Measurements from ENCODE around the gene CCDC12.

The CCDC12 gene

GRCh38 chr3:46954178-46954577, 22.4 kb downstream of the CCDC12 start:
- no peak for DNase-seq

- DNase-seq: no peak
Measured at GRCh38 chr3:46953234-46954010, 23.1 kb downstream of the CCDC12 start.

- no peak for DNase-seq
Measured at GRCh38 chr3:46952813-46953212, 23.7 kb downstream of the CCDC12 start.

- DNase-seq: no peak
Measured at GRCh38 chr3:46950650-46951241, 25.8 kb downstream of the CCDC12 start.

GRCh38 chr3:46950177-46950576, 26.4 kb downstream of the CCDC12 start:
- DNase-seq: no peak

- no peak for DNase-seq
Measured at GRCh38 chr3:46948830-46949671, 27.5 kb downstream of the CCDC12 start.

- DNase-seq: no peak
Measured at GRCh38 chr3:46947981-46948791, 28.4 kb downstream of the CCDC12 start.

- DNase-seq: no peak
Measured at GRCh38 chr3:46947546-46947901, 29.0 kb downstream of the CCDC12 start.

GRCh38 chr3:46946856-46947545, 29.5 kb downstream of the CCDC12 start:
- DNase-seq: no peak

GRCh38 chr3:46946416-46946815, 30.1 kb downstream of the CCDC12 start:
- no peak for DNase-seq

- no peak for DNase-seq
Measured at GRCh38 chr3:46944191-46944590, 32.4 kb downstream of the CCDC12 start.

- no peak for DNase-seq
Measured at GRCh38 chr3:46943237-46944187, 33.0 kb downstream of the CCDC12 start.

- DNase-seq: no peak
Measured at GRCh38 chr3:46942481-46943236, 33.9 kb downstream of the CCDC12 start.

GRCh38 chr3:46942076-46942475, 34.5 kb downstream of the CCDC12 start:
- DNase-seq: no peak

- no peak for DNase-seq
Measured at GRCh38 chr3:46939578-46940445, 36.7 kb downstream of the CCDC12 start.

GRCh38 chr3:46938118-46938517, 38.4 kb downstream of the CCDC12 start:
- no peak for DNase-seq

- no peak for DNase-seq
Measured at GRCh38 chr3:46936733-46937250, 39.8 kb downstream of the CCDC12 start.

GRCh38 chr3:46935989-46936558, 40.5 kb downstream of the CCDC12 start:
- no peak for DNase-seq
